HG02884 (cell line): ENCODE results near the gene SEC16B.

Experiments used
- ATAC-seq: cut with Tn5 transposase; IDR thresholded peaks from one replicate; pipeline ENCODE4 v1.9.1; 2021; ENCODE audit warnings: mild to moderate bottlenecking, moderate library complexity; ENCODE audit not compliant: unreplicated experiment

Gene SEC16B

GRCh38 chr1:177945943-177946650 lies 23.8 kb downstream of the SEC16B start:
- peak; percentile 70 for ATAC-seq

DNA sequence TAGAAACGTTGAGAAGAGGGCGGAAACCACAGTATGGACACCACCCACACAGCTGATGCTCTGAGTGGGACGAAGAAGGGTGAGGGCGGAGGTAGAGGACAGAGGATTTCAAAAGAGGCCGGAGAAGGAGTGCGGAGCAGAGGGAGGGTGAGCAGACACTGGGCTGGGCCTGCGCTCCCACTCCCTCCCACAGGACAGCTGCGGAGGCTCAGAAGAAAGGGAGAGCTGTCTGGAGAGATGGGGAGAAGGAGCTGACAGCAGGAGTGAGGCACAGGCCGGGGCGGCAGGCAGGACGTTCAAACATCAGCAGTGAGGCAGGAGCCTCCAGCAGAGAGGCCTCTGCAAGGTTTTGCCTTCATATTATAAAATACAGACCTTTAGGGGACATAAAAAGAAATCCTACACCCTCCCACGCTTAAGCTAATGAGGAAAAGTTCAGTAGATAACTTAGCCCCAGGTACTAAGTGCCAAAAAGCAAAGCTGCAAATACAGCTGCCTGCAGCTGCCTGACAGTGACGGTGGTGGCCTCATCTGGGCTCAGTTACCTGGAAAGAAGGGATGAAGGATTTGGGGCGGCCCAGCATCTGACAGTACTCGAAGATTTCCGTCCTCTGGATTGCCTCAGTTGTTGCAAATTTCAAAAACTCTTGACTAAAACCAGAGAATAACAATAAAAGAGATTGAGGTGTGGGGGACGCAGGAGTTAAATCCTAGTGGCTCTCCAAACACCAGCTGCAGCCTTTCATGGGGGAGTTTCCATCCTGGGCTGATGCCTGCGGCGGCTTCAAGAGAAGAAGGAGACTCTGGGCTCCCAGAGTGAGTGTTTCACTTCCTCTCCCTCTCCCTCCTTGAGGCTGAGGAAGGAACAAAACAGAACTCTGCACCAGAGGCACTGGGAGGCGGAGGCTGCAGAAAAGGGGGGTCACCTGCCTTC lies 25.6 kb downstream of the SEC16B start:
- no peak for ATAC-seq

DNA sequence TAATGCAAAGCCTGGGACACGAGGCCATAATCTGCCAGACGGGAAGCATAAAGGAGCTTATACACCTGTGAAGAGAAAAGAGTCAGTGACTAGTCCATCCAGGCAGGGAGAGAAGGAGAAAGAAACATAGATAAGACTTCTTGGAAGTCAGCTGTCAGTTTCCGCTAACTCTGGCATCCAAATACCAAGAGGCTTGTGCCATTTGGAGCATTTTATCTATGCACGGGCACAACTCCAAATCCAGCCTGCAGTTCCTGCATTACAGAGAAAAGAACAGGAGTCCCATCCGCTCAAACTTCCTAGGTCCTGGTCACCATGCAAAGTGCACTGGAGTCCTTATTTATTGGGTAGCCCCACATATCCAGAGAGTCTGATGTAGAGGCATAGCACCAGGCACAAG lies 27.9 kb downstream of the SEC16B start:
- no peak for ATAC-seq

- ATAC-seq: no peak
These were observed 29.2 kb downstream of the SEC16B start for GRCh38 chr1:177940682-177941081.

GRCh38 chr1:177937931-177938330 lies 31.9 kb downstream of the SEC16B start:
- no peak for ATAC-seq

DNA sequence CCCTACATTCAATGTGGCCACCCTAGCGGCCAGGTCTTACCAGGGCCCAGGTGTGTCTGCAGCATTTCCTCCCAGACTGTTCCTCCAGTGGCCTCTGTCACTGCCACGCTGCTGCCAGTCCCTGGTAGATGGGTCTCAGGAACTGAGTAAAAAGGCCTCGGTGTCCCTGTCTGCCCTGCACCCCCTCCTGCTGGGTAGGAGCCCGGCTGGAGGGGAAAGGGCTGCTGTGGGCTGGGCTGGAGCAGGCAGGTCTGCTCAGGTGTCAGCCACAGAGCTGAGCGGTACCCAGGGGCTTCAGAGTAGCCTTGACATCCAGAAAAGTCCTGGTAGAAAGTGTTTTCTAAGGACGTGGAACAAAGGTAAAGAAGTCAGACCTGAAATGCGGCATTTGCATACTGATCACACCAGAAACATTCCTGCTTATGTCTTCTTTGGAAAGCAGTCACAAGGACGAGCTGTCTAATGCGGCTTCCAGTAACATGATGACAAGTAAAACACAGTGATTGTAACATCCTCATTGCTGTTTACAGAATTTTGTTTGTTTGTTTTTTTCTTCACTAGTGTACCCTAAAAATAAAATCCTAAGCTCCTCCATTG lies 32.6 kb downstream of the SEC16B start:
- ATAC-seq: no peak

GRCh38 chr1:177935638-177936415 lies 34.0 kb downstream of the SEC16B start:
- no peak for ATAC-seq

DNA sequence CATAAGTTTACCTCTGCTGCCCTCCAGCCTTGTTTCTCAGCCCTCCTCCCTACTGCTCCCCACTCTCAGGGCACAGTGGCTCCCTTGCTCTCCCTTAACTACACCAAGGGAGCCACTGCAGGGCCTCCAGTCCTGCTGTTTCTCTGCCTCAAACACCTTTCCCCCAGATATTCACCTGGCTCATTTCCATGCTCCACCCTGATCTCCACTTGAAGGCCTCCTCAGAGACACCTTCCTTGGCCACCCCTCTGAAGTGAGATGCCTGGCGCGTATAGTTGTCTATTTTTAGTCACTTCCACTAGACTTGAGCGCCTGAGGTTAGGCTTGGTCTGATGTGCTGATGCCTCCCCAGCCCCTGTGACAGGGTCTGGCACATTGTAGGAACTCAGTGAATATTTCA lies 34.9 kb downstream of the SEC16B start:
- no peak for ATAC-seq

DNA sequence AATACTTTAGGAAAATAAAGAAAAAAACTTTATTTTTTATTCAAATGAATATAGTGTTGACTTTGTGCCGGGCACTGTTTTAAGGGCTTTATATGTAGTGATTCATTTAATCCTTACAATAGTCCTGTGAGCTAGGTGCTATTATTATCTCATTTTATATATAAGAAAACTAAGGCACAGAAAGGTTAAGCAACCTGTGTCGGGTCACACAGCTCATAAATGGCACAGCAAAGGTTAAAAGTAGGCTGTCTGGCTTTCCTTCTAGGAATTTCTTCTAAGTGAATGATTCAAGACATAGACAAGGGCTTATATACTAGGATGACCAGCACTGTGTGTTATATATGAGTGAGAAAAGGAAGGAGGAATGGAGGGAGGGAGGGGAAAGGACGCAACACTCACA lies 35.4 kb downstream of the SEC16B start:
- ATAC-seq: no peak

DNA sequence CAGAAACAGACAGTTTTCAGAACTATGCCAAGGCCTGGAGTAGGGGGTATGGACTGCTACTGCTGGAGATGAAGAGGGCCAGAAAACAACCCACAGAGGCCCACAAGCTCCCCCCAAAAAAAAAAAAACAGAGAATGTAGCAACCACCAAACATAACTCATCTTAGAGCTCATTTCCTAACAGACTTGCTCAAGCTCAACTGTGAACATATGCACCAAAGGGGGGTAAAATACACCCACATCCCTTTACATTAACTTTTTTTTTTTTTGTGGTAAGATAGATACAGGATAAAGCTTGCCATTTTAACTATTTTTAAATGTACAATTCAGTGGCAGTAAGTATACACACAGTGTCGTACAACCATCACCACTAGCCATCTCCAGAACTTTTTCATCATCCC lies 36.0 kb downstream of the SEC16B start:
- ATAC-seq: no peak

DNA sequence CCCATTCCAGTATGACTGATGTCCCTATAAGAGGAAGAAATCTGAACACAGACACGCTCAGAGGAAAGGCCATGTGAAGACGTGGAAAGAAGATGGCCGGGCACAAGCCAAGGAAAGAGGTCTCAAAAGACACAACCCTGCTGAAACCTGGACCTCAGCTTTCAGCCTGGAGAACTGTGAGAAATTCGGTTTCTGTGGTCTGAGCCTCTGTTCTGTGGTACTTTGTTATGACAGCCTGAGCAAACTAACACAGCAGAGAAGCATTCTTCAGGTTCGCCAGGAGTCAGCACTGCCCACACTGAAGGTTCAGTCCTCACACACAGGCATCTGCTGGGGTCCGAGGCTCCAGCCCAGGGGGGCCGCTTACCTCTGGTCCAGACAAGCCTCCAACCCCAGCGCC lies 37.7 kb downstream of the SEC16B start:
- ATAC-seq: no peak

DNA sequence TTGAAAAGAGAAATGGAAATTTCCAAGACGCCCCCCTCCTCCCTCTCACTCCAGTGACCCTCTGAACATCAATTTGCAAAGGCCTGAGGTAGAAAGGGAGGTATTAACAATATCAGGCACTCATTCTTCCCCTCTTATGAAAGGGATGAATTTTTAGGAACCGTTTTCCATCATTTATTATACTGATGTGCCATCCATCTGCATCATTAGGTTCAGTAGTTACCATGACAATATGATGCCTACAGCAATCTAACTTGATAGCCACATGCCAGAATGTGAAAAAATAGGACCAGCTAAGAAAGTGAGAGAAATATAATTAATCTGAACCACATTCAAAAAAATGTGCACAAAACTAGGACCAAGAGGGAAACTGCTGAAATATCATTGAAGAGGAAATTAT lies 40.9 kb downstream of the SEC16B start:
- no peak for ATAC-seq

DNA sequence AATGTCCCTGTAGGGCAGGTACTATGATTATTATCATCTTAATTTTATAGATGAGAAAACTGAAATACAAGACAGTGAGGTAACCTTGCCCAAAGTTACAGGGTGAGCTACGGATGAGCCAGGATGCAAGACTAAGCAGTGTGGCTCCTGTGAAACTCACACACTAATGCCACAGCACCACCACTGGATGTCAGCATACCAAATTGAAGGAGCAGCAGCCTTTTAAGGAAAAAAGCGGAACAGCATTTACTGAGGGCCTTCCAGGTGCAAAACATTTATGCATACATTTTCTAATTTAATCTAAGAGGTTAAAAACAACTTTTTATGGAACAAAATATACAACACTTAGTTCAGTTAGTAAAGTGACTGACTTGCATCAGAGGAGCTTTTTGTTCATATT lies 41.7 kb downstream of the SEC16B start:
- ATAC-seq: no peak

DNA sequence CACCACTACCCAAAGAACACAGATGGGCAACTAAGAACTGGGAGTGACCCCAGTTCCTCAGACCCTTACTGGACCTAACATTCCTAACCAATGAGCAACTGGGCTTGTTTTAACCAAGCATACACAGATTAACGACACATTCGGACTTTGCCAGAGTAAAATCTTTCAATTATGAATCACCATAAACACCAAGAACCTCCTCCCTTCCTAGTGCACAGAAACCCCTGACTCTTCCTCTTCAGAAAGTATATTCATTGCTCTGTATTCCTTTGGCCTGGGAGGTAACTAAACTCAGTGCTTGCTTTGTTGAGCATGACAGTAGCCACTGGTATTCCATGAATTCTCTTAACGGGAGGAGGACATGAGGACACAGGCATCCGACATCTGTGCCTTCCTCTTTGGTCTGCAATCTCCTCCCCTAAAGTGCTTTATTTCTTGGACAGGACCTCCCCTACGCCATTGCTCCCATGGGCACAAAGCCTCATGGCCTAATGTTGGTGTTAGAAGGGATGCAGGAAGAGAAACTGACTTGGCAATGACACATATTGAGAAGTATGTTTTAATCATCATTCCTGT lies 42.7 kb downstream of the SEC16B start:
- ATAC-seq: no peak

GRCh38 chr1:177926201-177926600 lies 43.7 kb downstream of the SEC16B start:
- no peak for ATAC-seq

DNA sequence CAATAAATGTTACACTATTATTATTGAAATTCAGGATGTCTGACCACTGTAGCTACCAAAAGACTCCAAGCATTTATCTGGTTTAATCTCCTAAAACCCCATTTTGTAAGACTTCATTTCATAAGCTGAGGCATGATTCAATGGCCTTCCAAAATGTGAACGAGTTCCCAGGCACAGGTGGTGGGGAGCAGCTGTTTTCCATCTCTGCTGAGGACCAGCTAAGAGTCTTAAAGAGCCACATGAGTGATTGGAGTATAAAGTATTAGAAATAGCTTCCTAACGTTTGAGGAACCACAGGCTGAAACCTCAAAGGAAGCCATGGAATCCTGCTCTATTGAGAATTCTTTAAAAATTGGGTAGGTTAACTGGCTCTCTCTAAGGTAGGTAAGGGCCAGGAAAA lies 44.9 kb downstream of the SEC16B start:
- ATAC-seq: no peak

- ATAC-seq: no peak
These were observed 46.4 kb downstream of the SEC16B start for GRCh38 chr1:177923441-177923840.

DNA sequence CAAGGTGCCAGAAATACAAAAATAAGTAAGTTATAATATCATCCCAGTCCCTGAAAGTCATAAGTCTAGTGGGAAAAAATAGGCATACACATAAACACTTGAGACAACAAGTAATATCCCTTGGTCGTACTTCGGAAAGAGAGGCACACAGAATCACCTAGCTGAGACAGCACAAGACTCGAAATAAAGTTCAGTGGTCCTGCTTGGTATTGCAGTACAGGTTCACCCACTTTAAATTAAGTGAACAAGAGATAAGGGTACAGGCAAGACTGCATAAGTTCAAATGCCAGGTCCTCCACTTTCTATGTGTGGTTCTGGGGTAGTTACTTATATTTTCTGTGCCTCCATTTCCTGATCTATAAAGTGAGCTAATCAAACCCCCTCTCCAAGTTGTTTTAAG lies 47.6 kb downstream of the SEC16B start:
- no peak for ATAC-seq

GRCh38 chr1:177921590-177921989 lies 48.3 kb downstream of the SEC16B start:
- ATAC-seq: no peak

DNA sequence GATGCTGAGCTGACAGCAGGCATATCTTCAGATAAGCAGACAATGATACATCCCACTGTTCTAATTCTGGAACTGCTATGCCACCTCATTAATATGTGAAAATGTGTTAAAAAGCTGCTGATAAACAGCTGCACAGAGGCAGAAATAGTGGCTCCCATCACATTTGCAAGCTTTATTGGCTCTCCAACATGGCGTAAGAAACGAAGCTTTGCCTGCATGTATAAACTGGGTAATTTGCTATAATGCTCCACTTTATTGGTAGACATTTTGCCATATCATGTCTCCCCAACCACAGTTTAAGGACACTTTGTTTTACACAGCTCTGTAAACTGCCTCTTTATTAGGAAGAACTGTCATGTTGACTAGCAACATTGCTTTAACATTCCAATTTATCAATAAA lies 49.8 kb downstream of the SEC16B start:
- no peak for ATAC-seq

DNA sequence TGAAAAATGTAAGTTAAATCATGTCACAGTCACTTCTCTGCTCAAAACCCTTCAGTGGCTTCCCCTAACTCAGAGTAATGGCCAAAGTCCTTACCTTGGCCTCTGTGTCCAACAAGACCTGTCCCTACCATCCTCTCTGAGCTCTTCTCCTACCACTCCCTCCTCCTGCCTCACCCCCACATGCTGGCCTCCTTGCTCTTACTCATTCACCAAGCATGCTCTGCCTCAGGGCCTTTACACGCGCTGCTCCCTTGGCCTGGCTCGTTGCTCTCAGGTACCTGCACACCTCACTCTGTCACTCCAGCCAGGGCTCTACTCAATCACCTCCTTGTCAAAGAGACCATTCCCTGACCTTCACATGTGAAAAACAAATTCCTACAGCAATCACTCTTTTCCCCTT lies 54.2 kb downstream of the SEC16B start:
- ATAC-seq: no peak
